Activated T-cell treated with anti-CD3 and anti-CD28 coated beads for 24 hours (primary cell): ENCODE measurements around the gene PSAT1.
"Not testable (repeated sequence)": the region's sequence is repeated elsewhere in the genome, so short reads cannot be mapped to it uniquely, and the experiment has no call there.

Experiments
- DNase-seq: peaks from one replicate; pipeline ENCODE4 v3.0.0-alpha.2; 2020; ENCODE audit warnings: low read depth

Gene PSAT1

GRCh38 chr9:78296893-78297671 lies at the start of gene PSAT1:
PSAT1 (plus strand) TSS chr9:78297125; CDS start chr9:78297211, 86 bp downstream.
- peak; percentile 88 for DNase-seq

GRCh38 chr9:78248635-78249034 lies 48.3 kb upstream of the PSAT1 start:
- DNase-seq = no peak

GRCh38 chr9:78249542-78249941 lies 47.4 kb upstream of the PSAT1 start:
- no peak for DNase-seq

- no peak for DNase-seq
Observed at GRCh38 chr9:78252616-78253015, 44.3 kb upstream of the PSAT1 start.

- DNase-seq = no peak
Observed at GRCh38 chr9:78253285-78253684, 43.6 kb upstream of the PSAT1 start.

GRCh38 chr9:78261403-78262001 lies 35.4 kb upstream of the PSAT1 start:
- DNase-seq = no peak

GRCh38 chr9:78262655-78263054 lies 34.3 kb upstream of the PSAT1 start:
- no peak for DNase-seq

GRCh38 chr9:78267889-78268288 lies 29.0 kb upstream of the PSAT1 start:
- DNase-seq = no peak

GRCh38 chr9:78269784-78270183 lies 27.1 kb upstream of the PSAT1 start:
- no peak for DNase-seq

GRCh38 chr9:78272307-78272706 lies 24.6 kb upstream of the PSAT1 start:
- DNase-seq = no peak

GRCh38 chr9:78273761-78274160 lies 23.2 kb upstream of the PSAT1 start:
- DNase-seq = no peak

GRCh38 chr9:78278177-78278777 lies 18.6 kb upstream of the PSAT1 start:
- no peak for DNase-seq

GRCh38 chr9:78278801-78279200 lies 18.1 kb upstream of the PSAT1 start:
- DNase-seq = no peak

- DNase-seq = no peak
Observed at GRCh38 chr9:78280982-78281668, 15.8 kb upstream of the PSAT1 start.

GRCh38 chr9:78284181-78284580 lies 12.7 kb upstream of the PSAT1 start:
- not testable (repeated sequence) for DNase-seq

GRCh38 chr9:78286125-78286524 lies 10.8 kb upstream of the PSAT1 start:
- no peak for DNase-seq

- DNase-seq = no peak
Observed at GRCh38 chr9:78286946-78287388, 10.0 kb upstream of the PSAT1 start.

GRCh38 chr9:78288214-78288892 lies 8.6 kb upstream of the PSAT1 start:
- no peak for DNase-seq

GRCh38 chr9:78289474-78289873 lies 7.5 kb upstream of the PSAT1 start:
- DNase-seq = no peak

- DNase-seq = no peak
Observed at GRCh38 chr9:78291240-78291925, 5.5 kb upstream of the PSAT1 start.

- DNase-seq = no peak
Observed at GRCh38 chr9:78292026-78292425, 4.9 kb upstream of the PSAT1 start.
